ENCODE results near the gene RECK.

RECK gene

DNA sequence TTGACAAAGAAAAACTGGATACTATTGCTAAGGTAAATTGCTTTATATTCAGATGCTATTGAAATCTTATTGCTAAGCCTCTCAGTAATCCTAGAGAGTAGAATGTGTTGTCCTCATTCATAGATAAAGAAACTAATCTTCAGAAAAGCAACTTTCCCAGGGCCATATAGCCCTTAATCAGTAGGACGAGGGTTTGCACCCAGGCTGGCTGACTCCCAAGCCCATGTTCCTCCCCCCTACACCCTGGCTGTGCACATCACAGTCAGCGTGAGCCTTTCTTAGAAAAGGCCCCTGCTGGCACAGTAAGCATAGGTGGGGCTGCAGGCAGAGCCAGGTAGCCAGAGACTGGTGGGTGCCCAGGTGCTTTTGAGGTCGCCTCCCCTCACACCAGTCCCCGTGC lies 84.0 kb downstream of the RECK start:
- POLR2A ChIA-PET = no interaction called here
- H3K4me3 ChIP-seq (ENCODE audit: low read depth, low read length) = no peak overlapping the region
- CTCF ChIA-PET = no interaction called here
- no peak for TF ChIP-seq CTCF (IDR thresholded peaks at IDR 0.05; ENCODE audit: insufficient read depth, low read length, missing control alignments)
- no peak for DNase-seq (ENCODE audit: low read depth, low spot score)

DNA sequence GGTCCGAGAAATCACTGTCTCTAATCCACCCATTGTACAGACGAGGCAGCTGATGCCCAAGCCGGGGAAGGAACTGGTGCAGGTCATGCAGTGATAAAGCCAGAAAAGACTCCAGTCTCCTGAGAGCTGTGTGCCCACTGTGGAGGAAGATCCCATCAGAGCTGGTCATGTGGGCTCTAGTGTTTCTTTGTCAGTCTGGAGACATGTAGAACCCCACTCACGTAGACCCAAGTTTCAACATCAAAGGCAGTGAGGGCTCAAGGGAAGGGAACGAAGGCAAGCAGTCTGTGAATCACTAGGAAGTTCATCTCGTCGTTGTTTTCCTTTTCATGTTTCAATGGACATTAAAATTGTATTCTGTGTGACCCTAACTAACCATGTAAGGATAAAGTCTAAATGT lies 85.3 kb downstream of the RECK start:
- H3K4me3 ChIP-seq (ENCODE audit: low read depth, low read length) = no peak overlapping the region
- DNase-seq (ENCODE audit: low read depth, low spot score) = no peak
- ChIA-PET CTCF (no interaction called here), POLR2A (no interaction called here)
- no peak for TF ChIP-seq CTCF (IDR thresholded peaks at IDR 0.05; ENCODE audit: insufficient read depth, low read length, missing control alignments)

DNA sequence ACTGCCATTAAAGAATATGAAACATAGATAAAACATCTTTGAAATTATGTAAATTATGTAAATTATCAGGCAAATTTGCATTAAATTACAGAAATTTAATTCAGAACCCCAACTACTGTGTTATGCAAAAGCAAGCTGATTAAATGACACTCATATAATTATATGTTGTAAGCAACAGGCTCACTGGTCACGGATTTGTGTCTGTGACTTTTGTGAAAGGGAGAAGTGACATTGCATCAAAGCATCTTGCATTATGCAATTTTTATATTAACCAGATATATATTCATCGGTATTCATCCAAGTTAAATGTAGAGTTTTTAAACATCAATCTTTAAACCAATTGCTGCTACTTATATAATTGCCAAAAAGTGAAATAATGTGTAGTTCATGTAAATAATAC lies 86.8 kb downstream of the RECK start:
- POLR2A ChIA-PET = no interaction called here
- no peak for TF ChIP-seq CTCF (IDR thresholded peaks at IDR 0.05; ENCODE audit: insufficient read depth, low read length, missing control alignments)
- CTCF ChIA-PET = interaction anchor here (0.9 to 1.9 kb wide), 4 partner anchors 10 to 43 kb away, joined by 3 to 7 read pairs (median 4); no protein-coding TSS in a partner anchor
- no peak for DNase-seq (ENCODE audit: low read depth, low spot score)
- H3K4me3 ChIP-seq (ENCODE audit: low read depth, low read length) = no peak overlapping the region

DNA sequence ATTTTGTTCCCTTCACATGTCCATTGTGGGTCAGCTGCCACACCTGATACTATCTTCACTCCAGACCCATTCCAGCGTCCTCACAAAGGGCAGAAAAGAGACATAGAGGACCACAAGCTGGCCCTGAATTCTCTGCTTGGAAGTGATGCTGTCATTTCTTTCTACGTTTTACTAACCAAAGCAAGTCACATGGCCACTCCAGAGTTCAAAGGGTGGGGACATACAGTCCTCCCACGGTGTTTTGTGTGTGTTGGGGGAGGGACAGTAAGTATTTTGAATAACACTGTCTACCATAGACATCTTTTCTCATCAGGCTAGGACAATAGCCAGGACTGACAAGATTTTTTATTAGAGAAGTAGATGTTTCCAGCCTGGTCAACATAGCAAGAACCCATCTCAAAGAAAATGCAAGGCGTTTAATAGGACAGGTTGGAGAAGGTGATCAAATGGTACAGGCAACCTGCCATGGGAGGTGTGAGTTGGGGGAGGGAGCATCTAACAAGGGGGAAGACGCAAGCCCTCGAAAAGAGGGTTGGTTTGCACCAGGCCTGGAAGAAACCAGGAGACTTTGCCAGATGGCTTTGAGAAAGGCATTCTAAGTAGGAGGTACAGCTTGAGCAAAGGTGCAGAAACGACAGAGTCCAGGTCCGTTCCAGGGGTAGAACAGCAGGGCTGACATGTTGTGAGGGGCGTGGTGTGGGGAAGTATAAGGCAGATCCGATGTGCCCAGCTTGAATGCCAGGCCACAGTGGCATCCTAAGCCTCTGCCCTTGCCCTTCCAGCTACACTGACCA lies 88.5 kb downstream of the RECK start:
- TF ChIP-seq CTCF (IDR thresholded peaks at IDR 0.05; ENCODE audit: insufficient read depth, low read length, missing control alignments) = no peak
- H3K4me3 ChIP-seq (ENCODE audit: low read depth, low read length) = no peak overlapping the region
- POLR2A ChIA-PET = interaction anchor here (1.1 to 1.3 kb wide), 2 partner anchors 20 to 23 kb away, joined by 3 read pairs; no protein-coding TSS in a partner anchor
- CTCF ChIA-PET = interaction anchor here (1.0 to 1.7 kb wide), 5 partner anchors 9 to 41 kb away, joined by 3 to 7 read pairs (median 4); no protein-coding TSS in a partner anchor
- DNase-seq (ENCODE audit: low read depth, low spot score) = no peak

DNA sequence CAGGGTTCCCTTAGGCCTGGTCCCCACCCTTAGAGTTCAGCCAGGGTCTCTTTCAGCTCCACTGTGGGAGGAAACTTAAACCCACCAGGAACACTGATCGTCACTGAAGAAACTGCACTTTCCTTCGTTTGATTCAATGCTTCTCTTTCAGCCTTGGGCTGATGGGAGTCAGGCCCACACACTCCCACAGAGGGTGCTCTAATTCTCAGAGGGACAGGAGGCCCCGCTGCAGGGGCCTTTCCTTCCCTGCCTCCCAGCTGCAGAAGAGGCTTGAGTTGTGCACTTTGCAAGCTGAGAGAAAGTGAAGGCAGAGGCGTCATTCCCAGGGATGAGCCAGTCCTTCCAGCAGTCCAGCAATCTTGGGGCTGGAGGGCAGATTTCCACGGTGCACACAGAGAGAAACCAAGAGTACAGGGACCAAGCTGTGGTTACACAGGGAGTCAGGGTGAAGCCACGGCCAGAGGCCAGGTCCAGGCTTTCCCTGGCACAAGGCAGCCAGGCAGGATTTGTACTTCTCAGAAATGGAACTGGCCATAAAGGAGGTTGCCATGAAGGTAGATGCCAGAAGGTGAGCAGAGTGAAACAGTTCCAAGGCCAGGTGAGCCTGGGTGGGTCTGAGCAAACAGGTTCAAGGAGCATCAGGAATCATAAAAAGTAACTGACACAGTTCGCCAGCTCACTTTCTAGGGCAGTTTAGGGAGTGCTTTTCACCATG lies 89.5 kb downstream of the RECK start:
- no peak for TF ChIP-seq CTCF (IDR thresholded peaks at IDR 0.05; ENCODE audit: insufficient read depth, low read length, missing control alignments)
- no peak overlapping the region for H3K4me3 ChIP-seq (ENCODE audit: low read depth, low read length)
- no peak for DNase-seq (ENCODE audit: low read depth, low spot score)
- ChIA-PET CTCF (interaction anchor here (1.0 to 1.7 kb wide), 3 partner anchors 10 to 40 kb away, joined by 4 to 7 read pairs (median 4); no protein-coding TSS in a partner anchor), POLR2A (interaction anchor here (1.3 kb wide), 1 partner anchor 21 kb away, joined by 3 read pairs; no protein-coding TSS in a partner anchor)

Data from AG04449 (cell line).